GM19397 (cell line): Measurements from ENCODE around the gene PHF1.

Source experiments
- ATAC-seq: cut with Tn5 transposase; IDR thresholded peaks from one replicate; pipeline ENCODE4 v1.9.1; 2021; ENCODE audit warnings: mild to moderate bottlenecking, moderate library complexity; ENCODE audit not compliant: unreplicated experiment

PHF1 gene

DNA sequence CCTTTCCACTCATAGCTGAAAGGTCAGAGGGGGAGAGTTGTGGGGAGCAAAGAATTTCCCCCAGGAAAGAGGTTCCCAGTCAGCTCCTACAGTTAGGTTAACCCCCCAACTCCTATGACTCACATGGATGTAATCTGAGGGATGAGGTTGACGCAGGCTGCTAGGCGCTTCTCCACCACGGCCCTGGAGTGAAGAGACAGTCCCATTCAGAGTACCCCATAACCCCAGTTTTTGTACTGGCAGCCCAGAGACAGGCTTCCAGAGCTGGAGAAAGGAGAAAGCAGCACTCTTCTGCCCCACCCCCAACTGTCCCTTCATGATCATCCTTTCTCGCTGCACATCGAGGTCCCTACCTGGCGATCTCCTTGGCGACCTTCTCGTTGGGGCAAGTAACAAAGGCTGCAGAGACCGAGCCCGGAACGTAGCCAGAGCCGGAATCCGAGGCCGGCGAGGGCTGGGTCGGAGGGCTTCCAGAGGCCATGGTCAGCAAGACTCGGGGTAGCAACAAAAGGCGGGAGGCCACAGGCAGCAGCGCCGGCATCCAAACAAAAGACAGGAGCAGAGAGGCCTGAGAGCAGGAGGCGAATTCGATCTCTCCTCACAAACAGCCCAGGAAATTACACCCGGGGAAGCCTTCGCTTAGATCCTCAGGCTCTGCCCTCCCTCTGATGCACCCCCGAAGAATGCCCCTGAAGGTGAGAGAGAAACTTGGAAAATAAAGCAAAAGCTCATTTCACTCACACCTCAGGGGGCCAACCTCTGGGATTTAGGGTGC is 6.5 kb downstream of the PHF1 start:
- no peak for ATAC-seq

DNA sequence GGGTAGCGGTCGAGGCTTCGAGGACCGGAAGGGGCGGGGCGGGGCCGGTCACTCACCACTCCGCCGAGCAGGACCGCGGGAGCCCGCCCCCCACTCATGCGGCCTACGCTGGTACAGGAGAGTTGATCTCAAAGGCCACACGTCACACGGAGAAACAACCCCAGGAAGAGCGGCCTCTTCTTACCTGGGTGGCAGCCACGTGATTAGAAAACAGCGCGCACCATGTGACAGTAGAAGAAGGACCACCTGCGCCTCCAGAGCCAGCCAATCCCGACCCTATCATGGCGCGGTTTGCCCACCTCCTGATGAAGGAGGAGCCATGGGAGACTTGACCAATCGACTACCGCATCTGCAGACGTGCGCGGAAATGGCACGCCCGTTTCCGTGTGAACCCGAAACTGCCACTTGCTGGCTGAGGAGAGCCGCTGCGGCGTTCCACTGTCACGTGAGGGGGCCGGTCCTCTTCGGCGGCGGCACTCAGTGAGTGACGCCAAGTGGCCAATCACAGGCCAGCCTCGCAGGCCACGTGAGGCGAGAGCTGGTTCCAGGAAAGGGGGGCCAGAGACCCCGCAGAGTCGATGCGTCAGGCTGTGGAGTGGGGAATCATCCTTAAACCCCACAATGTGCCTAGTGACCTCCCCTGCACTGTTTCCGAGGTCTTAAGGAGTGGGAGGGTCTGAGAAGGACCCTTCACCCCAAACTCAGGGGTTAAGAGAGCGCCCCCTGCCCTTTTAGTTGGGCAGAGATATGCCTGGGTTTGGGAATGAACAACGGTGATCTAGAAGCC is 7.3 kb downstream of the PHF1 start, which contains the start of gene CUTA:
TSS of gene CUTA (minus strand) at position 205 of the 787 bp plus-strand sequence. CDS start at position 98, 107 bp downstream.
- peak; percentile 84 for ATAC-seq

DNA sequence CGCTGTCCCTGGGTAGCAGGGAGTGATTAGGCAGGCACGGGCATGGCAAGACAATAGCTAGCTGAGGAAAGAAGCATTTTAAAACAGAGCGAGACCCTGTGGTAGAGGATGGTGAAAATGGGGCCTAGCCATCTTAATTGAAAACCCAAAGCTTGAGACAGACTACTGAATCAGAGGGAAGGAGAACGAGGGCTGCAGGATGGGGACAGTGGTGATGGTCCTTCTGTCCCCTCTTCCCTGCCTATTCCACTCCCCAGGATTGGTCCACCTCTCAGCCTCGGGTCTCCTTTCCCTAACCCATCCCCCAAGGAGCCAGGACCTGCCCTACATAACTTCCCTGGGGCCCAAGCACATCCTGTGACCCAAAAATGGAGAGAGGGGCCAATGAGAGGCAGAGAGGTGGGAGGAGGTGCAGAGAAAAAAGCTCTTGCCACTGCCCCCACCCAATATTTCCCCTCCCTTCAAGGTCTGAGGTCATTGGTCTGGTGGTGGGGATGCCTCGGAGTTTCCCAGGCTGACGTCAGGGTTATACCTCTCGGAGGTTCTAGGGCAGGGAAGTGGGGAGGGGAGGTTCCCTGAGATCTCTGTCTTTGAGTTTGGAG is 8.0 kb downstream of the PHF1 start:
- ATAC-seq: no peak

DNA sequence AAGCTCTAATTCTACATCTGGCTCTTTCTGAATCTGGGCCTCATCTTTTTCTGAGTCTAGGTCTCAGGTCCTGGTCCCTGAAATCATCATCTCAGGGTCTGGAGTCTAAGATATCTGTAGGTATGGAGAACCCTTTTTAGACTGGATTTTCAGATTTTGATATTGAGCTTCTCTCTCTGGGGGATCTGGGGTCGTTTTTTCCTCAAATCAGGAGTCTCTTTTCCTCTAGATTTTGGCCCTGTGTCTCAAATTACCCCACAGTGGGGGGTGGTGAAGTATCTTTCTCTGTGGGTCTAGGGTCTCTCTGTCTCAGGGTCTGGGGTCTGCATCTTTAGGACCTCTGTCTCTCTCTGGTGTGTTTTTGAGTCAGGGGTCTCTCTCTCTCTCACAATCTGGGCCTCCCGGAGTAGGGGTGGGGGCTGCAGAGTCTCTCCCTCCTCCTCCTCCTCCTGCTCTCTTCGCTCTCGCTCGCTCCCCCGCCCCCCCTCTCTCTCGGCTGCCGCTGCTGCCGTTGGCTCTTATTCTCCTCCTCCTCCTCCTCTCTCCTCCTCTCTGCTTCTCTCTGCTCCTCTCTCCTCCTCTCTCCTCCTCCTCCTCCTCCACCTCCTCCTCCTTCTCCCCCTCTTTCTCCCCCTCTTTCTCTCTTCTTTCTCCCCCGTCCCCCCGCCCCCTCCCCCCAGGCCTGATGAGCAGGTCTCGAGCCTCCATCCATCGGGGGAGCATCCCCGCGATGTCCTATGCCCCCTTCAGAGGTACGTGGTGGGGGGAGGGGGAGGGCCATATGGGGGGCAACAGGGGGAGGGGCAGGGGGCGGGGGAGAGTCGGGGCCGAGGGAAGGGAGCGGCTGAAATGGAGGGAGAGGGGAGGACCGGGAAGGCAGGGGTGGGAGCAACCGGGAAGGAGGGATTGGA is 9.0 kb downstream of the PHF1 start, which contains the start of gene SYNGAP1:
TSS of gene SYNGAP1 (plus strand) at position 486 of the 911 bp plus-strand sequence. CDS start at position 686, 200 bp downstream.
- ATAC-seq: no peak

DNA sequence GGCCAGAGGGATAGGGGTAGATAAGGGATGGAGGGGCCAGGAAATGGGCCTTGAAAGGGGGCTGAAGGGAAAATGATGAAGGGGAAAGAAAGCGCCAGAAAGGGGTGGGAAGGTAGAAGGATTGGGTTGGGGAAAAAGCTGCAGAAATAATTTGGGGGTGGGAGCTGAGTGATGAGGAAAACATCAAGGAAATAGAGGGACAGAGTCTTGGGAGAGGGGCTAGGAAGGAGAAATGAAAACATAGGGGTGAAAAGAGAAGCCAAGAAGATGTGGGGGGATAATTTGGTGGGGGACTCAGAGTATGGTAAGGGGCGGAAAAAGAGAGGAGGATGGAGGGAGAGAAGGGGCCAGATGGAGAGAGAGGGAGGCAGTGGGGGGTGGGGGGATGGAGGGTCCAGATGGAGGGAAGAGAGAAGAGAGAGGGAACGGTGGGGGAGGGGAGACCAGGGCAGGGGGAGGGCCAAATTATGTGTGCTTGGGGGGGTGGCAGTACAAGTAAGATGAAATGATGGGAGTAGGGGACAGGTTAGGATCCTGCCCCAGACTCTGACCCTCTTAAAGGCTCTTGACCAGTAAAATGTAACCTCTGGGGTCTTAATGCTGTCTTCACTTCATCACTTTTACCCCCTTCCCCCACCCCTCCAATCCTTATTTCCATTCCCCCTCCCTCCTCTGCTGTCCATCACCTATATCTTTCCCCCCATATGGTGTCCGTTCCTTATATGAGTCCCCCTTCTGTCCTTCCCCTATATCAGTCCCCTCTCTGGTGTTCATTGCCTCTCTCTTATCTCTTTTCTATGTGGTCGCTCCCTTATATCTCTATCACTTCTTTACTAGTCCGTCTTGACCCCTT is 9.9 kb downstream of the PHF1 start:
- ATAC-seq: no peak

DNA sequence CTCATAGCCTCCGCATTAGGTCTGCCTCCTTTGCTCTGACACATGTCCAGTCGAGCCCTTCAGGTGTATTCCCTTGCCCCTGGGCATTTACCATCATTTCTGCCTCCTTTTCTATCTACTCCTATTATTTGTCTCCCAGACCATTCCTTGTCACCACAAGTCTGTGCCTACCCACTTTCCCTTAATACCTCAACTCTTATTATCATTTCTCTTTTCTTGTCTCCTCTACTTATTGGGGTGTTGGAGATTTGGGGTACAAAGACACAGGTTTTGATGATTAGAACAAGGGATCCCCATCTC is 10.5 kb downstream of the PHF1 start:
- ATAC-seq: no peak

- no peak for ATAC-seq
Measured at GRCh38 chr6:33423777-33424176, 13.0 kb downstream of the PHF1 start.

DNA sequence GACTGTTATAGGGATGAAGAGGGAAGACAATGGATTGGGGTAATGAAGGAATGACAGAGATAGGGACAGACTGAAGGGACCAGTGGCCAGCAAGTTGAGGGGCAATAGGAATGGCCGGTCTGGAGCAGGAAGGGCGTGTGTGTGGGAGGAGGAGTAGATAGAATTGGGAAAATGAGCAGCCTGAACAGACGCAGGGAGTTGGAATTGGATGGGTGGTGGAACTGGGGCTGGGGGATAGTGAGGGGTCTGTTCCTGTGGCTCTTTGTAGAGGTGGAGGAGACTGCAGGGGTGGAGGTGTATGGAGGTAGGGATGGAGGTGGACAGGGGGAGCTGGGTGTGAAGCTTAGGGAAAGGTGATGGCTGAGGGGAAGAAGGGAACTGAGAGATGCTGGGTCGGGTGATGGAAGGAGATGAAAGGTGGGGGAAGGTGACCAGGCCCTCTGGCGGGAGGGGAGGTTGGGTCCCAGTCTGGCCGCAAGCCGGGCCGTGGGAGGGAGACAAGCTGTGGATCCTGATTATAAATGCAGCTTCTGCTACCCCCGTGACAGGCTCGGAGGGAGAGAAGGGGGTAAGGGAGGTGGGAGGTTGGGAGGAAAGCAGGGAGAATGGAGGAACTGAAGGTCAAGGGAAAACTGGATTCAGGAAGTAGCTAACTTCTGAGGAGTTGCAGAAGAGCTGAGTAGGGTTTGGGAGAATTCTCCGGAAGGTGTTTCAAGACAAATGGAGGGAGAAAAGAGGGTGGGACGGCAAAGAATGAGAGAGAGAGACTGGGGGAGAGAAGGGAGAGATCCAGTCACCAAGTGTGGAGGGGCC is 14.2 kb downstream of the PHF1 start:
- ATAC-seq: no peak

GRCh38 chr6:33425668-33426577 is 15.1 kb downstream of the PHF1 start:
- peak; percentile 35 for ATAC-seq

DNA sequence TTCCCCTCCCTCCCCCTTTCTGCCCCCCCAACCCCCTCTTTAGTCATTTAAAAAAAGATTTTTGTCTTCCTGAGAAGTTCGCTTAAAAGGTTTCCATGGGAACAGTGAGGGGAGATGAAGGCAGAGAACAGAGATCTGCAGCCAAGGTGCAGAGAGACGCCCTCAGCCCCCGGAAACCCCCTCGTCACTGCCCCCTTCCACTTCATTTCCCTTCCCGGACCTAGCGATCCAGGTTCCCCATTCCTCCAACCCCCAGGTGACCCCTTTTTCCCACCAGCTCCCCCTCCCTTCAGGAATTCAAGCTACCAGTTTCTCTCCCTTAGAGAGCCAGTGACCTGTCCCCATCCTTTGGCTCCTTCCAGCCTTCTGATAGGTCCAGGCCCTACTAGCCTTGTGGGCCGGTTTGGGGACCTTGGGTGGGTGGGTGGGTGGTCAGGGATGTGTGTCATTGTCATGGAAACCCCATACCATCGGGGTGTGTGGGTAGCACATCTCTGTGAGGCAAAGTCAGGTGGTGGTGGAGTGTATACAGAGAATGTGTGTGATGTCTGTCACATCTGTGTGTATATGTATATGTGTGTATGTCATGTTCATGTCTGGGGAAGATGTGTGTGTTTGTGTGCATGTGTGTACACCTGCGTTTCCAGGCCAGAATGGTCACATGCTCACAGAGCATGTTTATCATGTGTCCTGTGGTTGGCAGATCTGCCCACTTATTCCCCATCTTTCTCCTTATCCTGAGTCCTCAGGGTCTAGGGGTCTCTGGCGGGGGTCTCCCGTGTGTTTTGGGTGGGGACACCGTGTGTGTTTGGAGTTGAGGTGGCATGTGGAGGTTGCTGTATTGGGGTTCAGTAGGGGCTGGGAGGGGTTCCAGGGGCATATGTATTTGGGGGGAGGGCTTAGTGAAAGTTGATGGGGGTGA is 16.0 kb downstream of the PHF1 start:
- ATAC-seq: no peak

DNA sequence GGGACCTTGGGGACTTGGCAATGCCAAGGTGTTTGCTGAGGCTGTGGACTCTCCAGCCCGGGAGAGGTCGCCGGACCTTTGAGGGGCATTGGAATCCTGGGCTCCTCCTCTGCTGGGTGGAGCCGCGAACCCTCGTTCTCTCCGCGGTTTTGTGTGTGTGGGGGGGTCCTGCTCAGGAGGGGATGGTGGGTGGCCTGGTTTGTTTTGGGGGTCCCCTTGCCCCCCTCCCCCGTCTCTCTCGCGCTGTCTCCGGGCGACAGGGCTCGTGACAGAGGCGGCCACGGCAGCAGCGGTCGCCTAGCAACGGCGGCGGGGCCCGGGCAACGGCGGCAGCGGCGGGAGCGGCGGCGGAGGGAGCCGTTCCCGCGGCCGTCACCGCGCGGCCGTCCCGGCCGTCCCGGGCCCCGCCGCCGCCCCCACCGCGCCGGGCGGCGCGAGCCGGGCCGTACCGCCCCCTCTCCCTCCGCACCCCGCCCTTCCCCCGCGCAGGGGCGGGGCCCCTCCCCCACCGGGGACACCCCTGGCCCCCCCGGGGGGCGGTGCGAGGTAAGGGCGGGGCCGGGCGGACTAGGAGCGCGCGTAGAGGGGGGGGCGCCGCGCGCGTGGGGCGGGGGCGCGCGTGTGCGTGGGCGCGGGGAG is 16.9 kb downstream of the PHF1 start:
- ATAC-seq: no peak

DNA sequence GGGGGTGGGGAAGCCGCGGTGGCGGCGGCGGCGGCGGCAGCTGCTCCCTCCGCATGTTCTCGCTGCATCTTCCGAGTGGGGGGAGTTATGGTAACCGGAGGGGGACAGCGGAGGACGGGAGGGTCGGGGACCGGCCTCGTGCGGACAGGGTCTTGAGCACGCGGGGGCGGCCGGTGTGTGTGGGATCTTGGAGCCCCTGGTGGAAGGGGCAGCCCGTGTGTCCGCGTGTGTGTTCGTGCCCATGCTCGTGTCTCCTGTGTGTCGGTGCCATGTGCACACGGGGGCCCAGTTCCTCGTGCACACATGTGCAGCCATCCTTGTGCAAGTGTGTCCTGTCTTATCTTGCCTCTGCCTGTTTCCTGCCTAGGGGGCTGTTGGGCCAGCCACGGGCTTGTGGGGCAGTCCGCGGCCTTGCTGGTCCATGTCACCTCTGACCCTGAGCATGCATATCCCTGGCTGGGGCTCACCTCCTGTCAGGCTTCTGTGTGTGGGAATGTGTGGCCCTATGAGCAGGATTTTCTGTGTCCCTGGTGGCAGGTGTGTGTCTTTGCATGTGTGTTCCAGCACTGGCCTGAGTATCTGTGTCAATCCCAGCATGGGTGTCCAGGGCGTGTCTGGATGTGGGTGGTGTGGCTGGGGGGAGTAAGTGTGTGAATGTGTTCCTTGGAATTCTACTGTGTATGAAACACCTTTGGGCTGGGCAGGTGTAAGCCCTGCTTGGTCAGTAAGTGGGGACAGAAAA is 17.6 kb downstream of the PHF1 start:
- ATAC-seq: no peak

DNA sequence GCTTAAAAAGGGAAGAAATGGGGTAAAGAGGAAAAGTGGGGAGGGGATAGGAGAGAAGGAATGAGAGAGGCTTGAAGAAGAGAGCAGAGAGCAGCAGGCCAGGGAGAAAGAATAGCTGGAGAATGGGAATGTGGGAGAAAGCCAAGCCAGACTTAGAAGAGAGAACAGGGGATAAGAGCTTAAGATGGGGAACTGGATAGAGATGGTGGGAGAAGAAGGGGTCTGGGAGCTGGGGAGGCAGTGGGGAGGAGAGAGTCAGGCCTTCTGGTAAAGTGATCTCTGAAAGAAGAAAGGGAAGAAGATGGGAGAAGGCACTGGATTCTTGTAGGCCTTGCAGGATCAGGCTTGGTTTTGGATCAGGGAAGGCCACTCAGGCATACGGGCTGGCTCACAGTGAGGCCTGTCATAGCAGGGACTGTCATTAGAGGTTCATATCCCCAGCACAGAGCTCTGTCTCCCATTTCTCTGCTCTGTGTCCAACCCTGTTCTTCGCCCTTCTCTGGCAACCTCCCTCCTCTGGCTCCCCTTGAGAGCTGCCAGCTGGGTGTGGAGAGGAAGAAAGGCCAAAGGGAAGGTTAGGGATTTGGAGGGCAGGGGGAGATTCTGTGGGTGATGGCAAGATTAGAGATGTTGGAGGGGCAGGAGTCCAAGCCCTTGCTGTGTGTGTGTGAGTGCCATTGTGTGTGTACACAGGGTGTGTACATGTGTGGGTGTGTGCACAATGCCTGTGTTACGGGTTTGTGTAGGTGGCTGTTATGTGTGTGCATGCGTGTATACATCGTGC is 18.3 kb downstream of the PHF1 start:
- no peak for ATAC-seq

DNA sequence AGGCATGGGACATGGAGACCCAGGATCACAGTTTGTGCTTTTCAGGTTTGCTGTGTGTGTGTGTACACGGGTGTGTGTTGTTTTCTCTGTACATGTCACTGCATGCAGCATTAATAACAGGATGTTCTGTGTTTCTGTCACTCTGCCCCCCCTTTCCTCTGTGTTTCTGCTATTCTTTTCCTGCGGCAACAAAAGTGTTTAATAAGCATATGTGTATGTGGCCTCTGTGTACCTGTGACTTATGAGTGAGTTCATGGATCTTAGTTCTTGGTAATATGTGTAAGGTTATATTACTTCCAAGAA is 18.9 kb downstream of the PHF1 start:
- ATAC-seq: no peak

DNA sequence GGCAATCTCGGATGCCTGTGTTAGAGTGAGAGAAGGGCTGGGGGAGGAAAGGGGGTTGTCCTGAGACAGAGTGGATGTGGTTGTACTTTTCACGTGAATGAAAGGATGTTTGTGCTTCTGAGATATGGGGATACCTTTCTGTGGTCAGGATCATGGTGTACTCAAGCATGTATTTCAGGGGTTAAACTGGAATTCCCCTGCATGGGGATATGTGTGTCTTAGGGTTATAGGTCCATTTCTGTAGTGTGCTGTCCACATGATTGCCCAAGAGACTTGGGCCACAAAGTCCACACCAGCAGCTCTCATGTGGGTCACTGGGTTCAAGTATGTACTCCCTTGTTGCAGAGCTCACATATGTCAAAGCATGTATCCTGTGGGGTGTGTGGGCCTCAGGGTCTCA is 19.5 kb downstream of the PHF1 start:
- ATAC-seq: no peak
